ENCODE measurements around the gene HM13. TPM values are rescaled to one million over a fixed set of nuclear protein-coding genes. Genes with fewer than 3 reads are reported as not detected.
A peak's percentile ranks its signal among the peaks of the same experiment; 100 is the strongest.
"Not testable (repeated sequence)": the region's sequence is repeated elsewhere in the genome, so short reads cannot be mapped to it uniquely, and the experiment has no call there.

The HM13 gene
- polyA plus RNA-seq, 1 donor, result 139 TPM

- DNase-seq, result no peak
These were observed 26.2 kb downstream of the HM13 start for GRCh38 chr20:31540406-31540805.

GRCh38 chr20:31542201-31542842, 28.1 kb downstream of the HM13 start:
- no peak for DNase-seq

- DNase-seq, result no peak
These were observed 28.7 kb downstream of the HM13 start for GRCh38 chr20:31542963-31543362.

GRCh38 chr20:31543966-31544598, 29.8 kb downstream of the HM13 start:
- DNase-seq, result no peak

- no peak for DNase-seq
These were observed 30.4 kb downstream of the HM13 start for GRCh38 chr20:31544600-31544999.

- DNase-seq, result not testable (repeated sequence)
These were observed 31.4 kb downstream of the HM13 start for GRCh38 chr20:31545621-31546040.

- peak; percentile 85 for DNase-seq
These were observed 32.9 kb downstream of the HM13 start for GRCh38 chr20:31547017-31547675.

- DNase-seq, result no peak
These were observed 33.6 kb downstream of the HM13 start for GRCh38 chr20:31547720-31548298.

GRCh38 chr20:31548820-31549512, 34.7 kb downstream of the HM13 start:
- DNase-seq, result no peak

GRCh38 chr20:31549513-31549880, 35.3 kb downstream of the HM13 start:
- no peak for DNase-seq

GRCh38 chr20:31550099-31550498, 35.9 kb downstream of the HM13 start:
- no peak for DNase-seq

- no peak for DNase-seq
These were observed 37.2 kb downstream of the HM13 start for GRCh38 chr20:31551163-31552081.

- no peak for DNase-seq
These were observed 41.0 kb downstream of the HM13 start for GRCh38 chr20:31555203-31555775.

- no peak for DNase-seq
These were observed 45.5 kb downstream of the HM13 start for GRCh38 chr20:31559704-31560093.

- DNase-seq, result no peak
These were observed 46.0 kb downstream of the HM13 start for GRCh38 chr20:31560094-31560745.

- no peak for DNase-seq
These were observed 46.7 kb downstream of the HM13 start for GRCh38 chr20:31560746-31561598.

GRCh38 chr20:31562241-31562640, 48.0 kb downstream of the HM13 start:
- no peak for DNase-seq

GRCh38 chr20:31564284-31564683, 50.0 kb downstream of the HM13 start:
- no peak for DNase-seq

GRCh38 chr20:31565699-31566318, 51.6 kb downstream of the HM13 start:
- DNase-seq, result no peak
